ENCODE data around the gene KAT2B.

DNA sequence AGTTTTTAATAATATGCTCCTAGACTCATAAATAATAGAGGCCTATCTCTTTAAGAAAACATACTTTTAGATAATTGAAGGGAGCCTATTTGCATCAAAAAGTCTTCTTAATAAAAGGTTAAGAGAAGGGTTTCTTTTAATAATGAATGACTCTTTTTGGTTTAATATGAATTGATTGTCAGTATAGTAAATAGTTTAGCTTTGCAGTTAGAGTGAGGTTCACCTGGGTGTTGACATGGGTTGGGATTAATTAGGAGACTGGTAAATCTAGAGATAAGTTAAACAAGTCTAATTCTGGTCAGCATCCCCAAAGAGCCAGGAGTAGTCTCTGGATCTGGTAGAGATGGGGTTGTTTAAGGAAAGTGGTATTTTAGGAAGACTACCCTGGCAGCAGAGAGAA lies 43.0 kb downstream of the KAT2B start:
- TF ChIP-seq, protein P1, sequence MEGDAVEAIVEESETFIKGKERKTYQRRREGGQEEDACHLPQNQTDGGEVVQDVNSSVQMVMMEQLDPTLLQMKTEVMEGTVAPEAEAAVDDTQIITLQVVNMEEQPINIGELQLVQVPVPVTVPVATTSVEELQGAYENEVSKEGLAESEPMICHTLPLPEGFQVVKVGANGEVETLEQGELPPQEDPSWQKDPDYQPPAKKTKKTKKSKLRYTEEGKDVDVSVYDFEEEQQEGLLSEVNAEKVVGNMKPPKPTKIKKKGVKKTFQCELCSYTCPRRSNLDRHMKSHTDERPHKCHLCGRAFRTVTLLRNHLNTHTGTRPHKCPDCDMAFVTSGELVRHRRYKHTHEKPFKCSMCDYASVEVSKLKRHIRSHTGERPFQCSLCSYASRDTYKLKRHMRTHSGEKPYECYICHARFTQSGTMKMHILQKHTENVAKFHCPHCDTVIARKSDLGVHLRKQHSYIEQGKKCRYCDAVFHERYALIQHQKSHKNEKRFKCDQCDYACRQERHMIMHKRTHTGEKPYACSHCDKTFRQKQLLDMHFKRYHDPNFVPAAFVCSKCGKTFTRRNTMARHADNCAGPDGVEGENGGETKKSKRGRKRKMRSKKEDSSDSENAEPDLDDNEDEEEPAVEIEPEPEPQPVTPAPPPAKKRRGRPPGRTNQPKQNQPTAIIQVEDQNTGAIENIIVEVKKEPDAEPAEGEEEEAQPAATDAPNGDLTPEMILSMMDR (IDR thresholded peaks at IDR 0.05; ENCODE audit: control extremely low read depth in 1 of 3, insufficient read depth in 1 of 3, low read depth in 1 of 3, low read length in 3 of 3): no peak
- no peak for TF ChIP-seq BACH1 (IDR thresholded peaks at IDR 0.05; ENCODE audit: low read length)
